ENCODE results near the gene CLCNKB.

- TF ChIP-seq CTCF (conservative IDR thresholded peaks at IDR 0.05; ENCODE audit: low read depth, low read length) (no peak), POLR2A (IDR thresholded peaks at IDR 0.05; ENCODE audit: low read depth, low read length) (no peak), NFE2L2 (IDR thresholded peaks at IDR 0.05; ENCODE audit: low read depth, low read length) (no peak), MAZ (IDR thresholded peaks at IDR 0.05; ENCODE audit: borderline replicate concordance, low read depth, low read length) (peak; percentile 90)
- TF ChIP-seq, protein P1, sequence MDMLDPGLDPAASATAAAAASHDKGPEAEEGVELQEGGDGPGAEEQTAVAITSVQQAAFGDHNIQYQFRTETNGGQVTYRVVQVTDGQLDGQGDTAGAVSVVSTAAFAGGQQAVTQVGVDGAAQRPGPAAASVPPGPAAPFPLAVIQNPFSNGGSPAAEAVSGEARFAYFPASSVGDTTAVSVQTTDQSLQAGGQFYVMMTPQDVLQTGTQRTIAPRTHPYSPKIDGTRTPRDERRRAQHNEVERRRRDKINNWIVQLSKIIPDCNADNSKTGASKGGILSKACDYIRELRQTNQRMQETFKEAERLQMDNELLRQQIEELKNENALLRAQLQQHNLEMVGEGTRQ (IDR thresholded peaks at IDR 0.05; ENCODE audit: low read depth, low read length), result no peak
These were observed 30.2 kb upstream of the CLCNKB start for GRCh38 chr1:16013220-16013907.
